HG02759 (cell line): Measurements from ENCODE around the gene TNRC6C.

Experiments
- ATAC-seq: cut with Tn5 transposase; IDR thresholded peaks from one replicate; pipeline ENCODE4 v1.9.1; 2021; ENCODE audit warnings: mild to moderate bottlenecking, moderate library complexity; ENCODE audit not compliant: unreplicated experiment

Gene TNRC6C

GRCh38 chr17:78010759-78011158 is 52.3 kb downstream of the TNRC6C start:
- no peak for ATAC-seq

GRCh38 chr17:78012428-78012827 is 53.9 kb downstream of the TNRC6C start:
- no peak for ATAC-seq

DNA sequence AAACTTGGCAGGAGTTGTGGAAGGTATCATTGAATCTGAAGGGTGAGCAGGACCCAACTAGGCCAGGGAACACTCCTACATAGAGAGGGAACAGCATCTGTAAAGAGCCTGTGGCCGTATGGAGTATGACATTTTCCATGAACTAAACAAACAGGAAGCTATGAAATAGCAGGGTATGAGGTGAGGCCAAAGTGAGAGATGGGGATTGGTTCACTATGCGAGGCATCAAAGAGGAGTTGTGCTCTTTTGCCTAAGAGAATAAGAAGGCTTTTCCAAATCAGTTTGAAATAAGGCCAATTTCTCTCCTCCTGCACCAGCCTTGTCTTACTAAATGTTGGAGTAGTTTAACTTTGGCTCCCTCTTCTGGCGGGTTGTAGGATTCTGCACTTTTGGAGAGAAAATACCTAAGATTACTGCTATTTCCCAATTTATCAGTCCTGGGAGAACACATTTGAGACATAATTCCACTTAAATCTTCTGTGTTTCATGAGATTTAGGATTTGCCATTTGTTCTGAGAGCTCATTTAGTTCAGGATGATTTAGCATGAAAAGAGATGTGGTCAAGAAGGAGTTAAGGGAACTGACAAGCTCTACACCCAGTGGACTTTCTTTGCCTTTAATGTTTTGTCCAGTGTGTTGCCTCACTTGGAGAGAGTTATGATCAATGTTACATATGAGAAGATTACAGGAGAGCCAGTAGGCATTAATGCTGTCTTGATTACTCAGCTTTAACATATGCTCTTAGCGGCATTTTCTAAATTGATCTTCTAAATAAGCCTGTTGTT is 55.4 kb downstream of the TNRC6C start:
- no peak for ATAC-seq

DNA sequence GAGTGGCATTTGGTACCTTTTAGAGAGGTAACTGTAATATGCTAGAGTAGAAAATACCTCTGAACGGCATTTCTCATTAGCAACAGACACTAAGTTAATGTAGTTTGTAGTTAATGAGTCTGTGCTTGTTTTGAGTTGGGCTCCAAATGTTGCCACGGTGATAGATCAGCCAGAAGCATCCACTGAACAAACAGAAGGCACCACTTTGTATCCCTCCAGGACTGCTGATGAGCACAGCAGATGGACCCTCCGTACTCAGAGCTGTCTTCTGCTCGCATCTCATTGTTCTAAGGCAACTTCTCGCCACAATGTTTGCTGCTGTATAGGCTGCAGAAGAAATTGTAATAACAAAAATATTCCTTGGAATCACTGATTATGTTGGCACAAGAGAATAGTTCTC is 56.1 kb downstream of the TNRC6C start:
- ATAC-seq = no peak

DNA sequence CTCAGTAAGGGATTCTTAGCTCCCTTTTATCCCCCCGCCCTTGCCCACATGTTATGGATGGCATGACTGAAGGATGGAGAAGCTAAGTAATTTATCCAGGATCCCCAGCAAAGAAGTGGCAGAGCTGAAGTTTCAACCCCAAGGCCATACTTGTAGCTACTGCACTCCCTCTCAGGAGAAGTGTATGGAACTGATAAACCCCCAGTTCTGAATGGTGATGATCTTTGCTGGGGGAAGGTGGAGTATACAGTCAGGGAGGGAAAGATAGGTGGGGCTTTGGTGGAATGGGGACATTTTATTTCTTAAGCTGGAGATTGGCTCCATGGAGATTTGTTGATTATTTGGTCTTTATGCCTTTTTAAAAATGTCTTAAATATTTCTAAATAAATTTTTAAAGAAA is 58.3 kb downstream of the TNRC6C start:
- no peak for ATAC-seq

DNA sequence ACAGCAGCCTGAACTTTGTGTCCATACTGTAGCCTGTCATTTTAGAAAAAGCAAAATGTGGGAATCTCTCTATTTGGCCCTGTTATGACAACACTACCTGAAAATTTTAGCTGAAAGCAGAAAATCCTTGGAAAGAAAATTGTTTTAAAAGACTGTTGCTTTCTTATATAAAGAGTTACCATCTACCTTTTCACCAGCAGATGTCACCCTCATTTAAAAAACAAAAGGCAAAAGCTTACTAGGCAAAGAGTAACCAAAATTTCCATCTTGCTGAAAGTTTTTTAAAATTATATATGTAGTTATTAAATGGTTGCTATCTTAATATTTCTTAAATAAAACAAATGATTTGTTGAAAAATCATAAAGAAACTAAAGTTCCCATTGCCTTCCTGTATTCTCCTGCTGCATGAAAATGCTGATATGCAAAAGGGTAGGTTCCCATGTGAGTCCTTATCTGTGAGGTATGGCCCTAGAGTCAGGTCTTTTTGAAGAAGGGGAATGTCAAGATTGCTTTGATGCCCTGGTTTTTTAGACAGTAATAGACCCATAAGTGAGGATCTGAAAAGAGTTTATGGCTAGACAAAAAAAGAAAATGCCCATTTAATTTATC is 61.0 kb downstream of the TNRC6C start:
- no peak for ATAC-seq

- no peak for ATAC-seq
Measured at GRCh38 chr17:78019976-78020716, 61.6 kb downstream of the TNRC6C start.

DNA sequence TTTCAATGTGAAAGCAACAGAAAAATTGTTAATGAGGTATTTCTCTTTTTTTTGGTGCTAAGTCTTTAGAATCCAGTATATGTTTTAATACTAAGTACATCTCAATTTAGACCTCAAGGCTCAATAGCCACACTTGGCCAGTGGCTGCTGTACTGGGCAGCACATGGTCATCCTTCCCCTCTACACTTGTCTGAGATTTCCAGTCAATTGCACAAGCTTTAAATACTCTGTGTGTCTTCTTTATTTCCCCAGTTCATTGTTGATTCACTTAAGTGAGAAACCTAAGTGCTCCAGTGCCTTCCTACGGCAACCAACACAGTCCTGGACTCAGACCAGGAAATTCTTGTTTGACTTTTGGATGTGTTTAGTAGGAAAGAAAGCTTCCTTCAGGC is 62.2 kb downstream of the TNRC6C start:
- ATAC-seq = no peak

DNA sequence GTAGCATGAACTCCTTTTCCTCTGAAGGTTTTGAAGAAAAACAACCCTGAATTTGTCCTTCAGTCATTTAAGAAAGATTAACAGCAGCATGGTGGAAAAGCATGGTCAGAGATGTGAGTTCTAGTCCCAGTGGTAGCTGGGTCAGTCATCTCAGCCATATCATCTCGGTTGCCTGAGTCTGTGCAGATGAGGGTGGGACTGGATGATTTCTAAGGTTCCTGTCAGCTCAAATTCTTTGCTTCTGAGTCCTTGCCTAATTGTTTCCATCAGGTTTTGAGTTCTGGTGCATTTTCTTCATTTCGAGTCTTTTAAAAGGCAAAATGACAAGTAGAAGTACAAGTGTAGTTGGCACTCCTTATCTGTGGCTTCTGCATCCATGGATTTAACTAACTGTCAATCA is 63.9 kb downstream of the TNRC6C start:
- no peak for ATAC-seq

DNA sequence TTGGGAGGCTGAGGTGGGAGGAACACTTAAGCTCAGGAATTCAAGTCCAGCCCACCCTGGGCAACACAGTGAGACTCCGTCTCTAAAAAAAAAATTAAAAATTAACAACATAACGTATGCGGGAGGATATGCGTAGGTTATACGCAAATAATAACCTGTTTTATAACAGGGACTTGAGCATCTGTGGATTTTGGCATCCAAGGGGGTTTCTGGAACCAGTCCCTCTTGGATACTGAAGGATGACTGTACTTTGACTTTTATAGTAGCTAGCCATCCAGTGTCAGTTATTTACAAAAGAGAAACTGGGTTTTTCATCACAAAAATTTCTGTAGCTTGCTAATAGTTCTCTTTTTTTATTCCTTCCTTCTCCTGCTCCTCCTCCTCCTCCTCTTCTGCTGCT is 64.5 kb downstream of the TNRC6C start:
- no peak for ATAC-seq

- no peak for ATAC-seq
Measured at GRCh38 chr17:78026381-78026780, 67.9 kb downstream of the TNRC6C start.

DNA sequence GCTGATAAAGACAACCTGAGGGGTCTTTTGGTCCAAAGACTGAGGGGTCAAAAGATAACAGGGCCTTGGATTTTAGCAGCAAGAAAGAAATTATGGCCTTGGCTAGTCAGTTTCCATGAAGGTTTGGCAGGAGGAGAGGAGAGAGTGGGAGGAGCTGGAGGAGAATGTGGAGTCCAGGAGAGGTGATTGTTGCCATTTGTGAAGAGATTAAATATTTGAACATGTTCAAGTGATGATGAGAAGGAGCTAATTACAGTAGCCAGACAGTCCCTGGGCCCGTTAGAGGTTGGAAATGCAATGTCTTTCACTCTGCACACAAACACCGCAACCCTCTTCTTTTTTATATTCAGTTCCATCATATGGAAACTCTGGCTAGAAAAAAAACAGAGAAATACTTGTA is 68.6 kb downstream of the TNRC6C start:
- ATAC-seq = no peak

DNA sequence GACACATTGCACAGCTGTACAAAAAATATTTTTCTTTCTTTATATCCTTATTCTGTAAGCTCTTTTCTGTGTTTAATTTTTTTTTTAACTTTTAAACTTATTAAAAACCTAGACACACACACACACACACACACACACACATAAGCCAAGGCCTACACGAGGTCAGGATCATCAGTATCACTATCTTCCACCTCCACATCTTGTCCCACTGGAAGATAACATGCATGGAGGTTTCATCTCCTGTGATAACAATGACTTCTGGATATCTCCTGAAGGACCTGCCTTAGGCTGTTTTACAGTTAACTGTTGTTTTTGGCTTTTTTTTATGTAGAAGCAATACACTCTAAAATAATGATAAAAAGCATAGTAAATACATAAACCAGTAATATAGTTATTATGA is 71.2 kb downstream of the TNRC6C start:
- no peak for ATAC-seq

GRCh38 chr17:78031435-78031834 is 72.9 kb downstream of the TNRC6C start:
- ATAC-seq = no peak

- ATAC-seq = no peak
Measured at GRCh38 chr17:78032166-78032565, 73.7 kb downstream of the TNRC6C start.

DNA sequence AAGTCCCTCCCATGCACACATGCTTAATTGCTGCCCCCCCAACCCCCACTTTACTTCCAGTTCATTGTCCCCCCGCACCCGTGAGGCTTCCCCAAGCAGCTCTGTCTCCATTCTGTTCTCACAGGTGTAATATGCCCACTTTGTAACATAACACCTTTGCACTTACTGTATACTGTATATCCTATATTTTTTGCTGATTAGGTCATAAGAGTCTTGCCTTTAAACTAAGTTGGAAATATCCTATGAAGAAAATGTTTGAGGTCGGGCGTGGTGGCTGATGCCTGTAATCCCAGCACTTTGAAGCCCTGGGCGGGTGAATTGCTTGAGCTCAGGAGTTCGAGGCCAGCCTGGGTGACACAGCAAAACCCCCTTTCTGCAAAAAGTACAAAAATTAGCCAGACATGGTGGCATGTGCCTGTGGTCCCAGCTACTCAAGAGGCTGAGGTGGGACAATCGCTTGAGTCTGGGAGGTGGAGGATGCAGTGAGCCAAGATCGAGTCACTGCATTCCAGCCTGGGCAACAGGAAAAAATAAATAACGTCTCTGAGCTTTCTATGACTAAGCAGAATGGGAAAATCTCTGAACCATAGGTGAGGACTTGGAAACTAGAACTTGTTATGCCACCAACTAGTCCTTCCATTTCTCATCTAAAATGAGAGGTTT is 76.1 kb downstream of the TNRC6C start:
- no peak for ATAC-seq

- ATAC-seq = no peak
Measured at GRCh38 chr17:78037280-78037679, 78.8 kb downstream of the TNRC6C start.

- no peak for ATAC-seq
Measured at GRCh38 chr17:78038748-78039288, 80.3 kb downstream of the TNRC6C start.

DNA sequence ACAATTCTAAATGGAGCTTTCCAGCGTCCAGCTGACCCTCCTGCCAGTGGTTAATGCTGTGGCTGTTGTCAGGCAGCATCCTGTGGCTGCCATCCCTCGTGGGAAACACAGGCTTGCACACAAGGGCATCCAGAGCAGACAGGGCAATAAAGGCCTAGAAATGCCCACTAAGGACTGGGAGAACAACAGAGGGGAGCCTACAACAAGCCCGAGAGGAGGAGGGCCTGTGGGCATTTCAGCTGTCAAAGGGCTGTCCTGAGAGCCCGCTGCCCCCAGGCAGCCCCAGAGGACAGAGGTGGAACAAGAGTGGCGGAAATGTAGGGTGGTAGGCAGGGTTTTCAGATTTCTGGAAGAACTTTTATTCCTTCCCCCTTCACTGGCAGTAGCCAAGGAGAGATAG is 81.1 kb downstream of the TNRC6C start:
- ATAC-seq = no peak

GRCh38 chr17:78040440-78041385 is 82.2 kb downstream of the TNRC6C start:
- ATAC-seq = no peak
